GM23338 (cell line): ENCODE measurements around the gene IL22RA2. TPM values are rescaled to one million over a fixed set of nuclear protein-coding genes. Genes with fewer than 3 reads are reported as not detected.
"Not testable (repeated sequence)": the region's sequence is repeated elsewhere in the genome, so short reads cannot be mapped to it uniquely, and the experiment has no call there.

Experiments used
- ATAC-seq: fragments of 200-7000 bp; cut with Tn5 transposase; 3 replicates; pipeline ENCODE4 v1.9.1; 2020
- DNase-seq: peaks from one replicate; pipeline ENCODE4 v3.0.0-alpha.2; 2015; ENCODE audit warnings: low spot score
- H2AFZ ChIP-seq: fragments of 200-600 bp; sonication (generic); 2 replicates; pipeline ENCODE4 v1.8.0; 2016; ENCODE audit warnings: antibody characterized with exemption, mild to moderate bottlenecking, moderate library complexity
- H3F3A ChIP-seq: fragments of 200-600 bp; sonication (generic); replicated peaks from 2 replicates; pipeline ENCODE4 v1.8.0; 2017; ENCODE audit warnings: antibody characterized with exemption, mixed run types, low read depth
- H3K27ac ChIP-seq: fragments of 200-600 bp; sonication (generic); 2 replicates; pipeline ENCODE4 v1.6.1; 2016; ENCODE audit warnings: low read depth
- H3K27me3 ChIP-seq: fragments of 200-600 bp; sonication (generic); 2 replicates; pipeline ENCODE4 v1.8.0; 2016; ENCODE audit warnings: mild to moderate bottlenecking, mixed run types, moderate library complexity; ENCODE audit not compliant: insufficient read depth
- H3K36me3 ChIP-seq: fragments of 200-600 bp; sonication (generic); 2 replicates; pipeline ENCODE4 v1.8.0; 2016; ENCODE audit warnings: mild to moderate bottlenecking; ENCODE audit not compliant: insufficient read depth
- H3K4me1 ChIP-seq: fragments of 200-600 bp; sonication (generic); 2 replicates; pipeline ENCODE4 v1.8.0; 2016; ENCODE audit warnings: mild to moderate bottlenecking, moderate library complexity; ENCODE audit not compliant: insufficient read depth
- H3K4me2 ChIP-seq: fragments of 200-600 bp; sonication (generic); 2 replicates; pipeline ENCODE4 v1.7.1; 2017; ENCODE audit warnings: mixed run types
- H3K4me3 ChIP-seq: fragments of 200-600 bp; sonication (generic); 2 replicates; pipeline ENCODE4 v1.6.1; 2016; ENCODE audit warnings: mixed run types
- H3K79me2 ChIP-seq: fragments of 200-600 bp; sonication (generic); replicated peaks from 2 replicates; pipeline ENCODE4 v1.8.0; 2017; ENCODE audit warnings: mild to moderate bottlenecking; ENCODE audit not compliant: insufficient read depth
- H3K9me2 ChIP-seq: fragments of 200-600 bp; sonication (generic); 2 replicates; pipeline ENCODE4 v1.8.0; 2017; ENCODE audit not compliant: insufficient read depth
- H4K20me1 ChIP-seq: fragments of 200-600 bp; sonication (generic); replicated peaks from 2 replicates; pipeline ENCODE4 v1.8.0; 2017; ENCODE audit warnings: mild to moderate bottlenecking; ENCODE audit not compliant: insufficient read depth
- H3K27ac Mint-ChIP-seq: 2 replicates; pipeline ENCODE4 v1.8.0; 2020; ENCODE audit warnings: inconsistent platforms, mild to moderate bottlenecking, moderate library complexity, mixed read lengths
- H3K27me3 Mint-ChIP-seq: 3 replicates; pipeline ENCODE4 v1.8.0; 2022; ENCODE audit warnings: low read depth, mild to moderate bottlenecking, moderate library complexity, mixed read lengths, inconsistent platforms; ENCODE audit not compliant: insufficient read depth, poor library complexity
- H3K36me3 Mint-ChIP-seq: 3 replicates; pipeline ENCODE4 v1.8.0; 2021; ENCODE audit warnings: low read depth, mild to moderate bottlenecking, inconsistent platforms, moderate library complexity, mixed read lengths
- H3K4me1 Mint-ChIP-seq: 3 replicates; pipeline ENCODE4 v1.8.0; 2020; ENCODE audit warnings: mild to moderate bottlenecking, inconsistent platforms, mixed read lengths
- H3K4me3 Mint-ChIP-seq: 3 replicates; pipeline ENCODE4 v1.8.0; 2021; ENCODE audit warnings: moderate library complexity, mild to moderate bottlenecking, inconsistent platforms, mixed read lengths
- H3K9me3 Mint-ChIP-seq: 3 replicates; pipeline ENCODE4 v1.8.0; 2020; ENCODE audit warnings: moderate library complexity, mild to moderate bottlenecking, inconsistent platforms, mixed read lengths
- CREB1 ChIP-seq: fragments of 250-450 bp; sonication (Bioruptor Pico); IDR thresholded peaks from 2 replicates; pipeline ENCODE4 v1.5.0; 2020; ENCODE audit warnings: low read depth, mild to moderate bottlenecking, moderate library complexity
- ETS1 ChIP-seq: IDR thresholded peaks from 2 replicates; pipeline ENCODE4 v1.6.1; 2016; ENCODE audit warnings: antibody characterized with exemption
- JUNB ChIP-seq: IDR thresholded peaks from one replicate; pipeline ENCODE4 v1.6.1; 2016; ENCODE audit warnings: antibody characterized with exemption; ENCODE audit not compliant: unreplicated experiment
- POLR2AphosphoS5 ChIP-seq: IDR thresholded peaks from 2 replicates; pipeline ENCODE4 v1.6.1; 2016; ENCODE audit warnings: antibody characterized with exemption, low read depth
- REST ChIP-seq: IDR thresholded peaks from one replicate; pipeline ENCODE4 v1.6.1; 2018; ENCODE audit warnings: antibody characterized with exemption; ENCODE audit not compliant: unreplicated experiment
- STAT1 ChIP-seq: IDR thresholded peaks from one replicate; pipeline ENCODE4 v1.6.1; 2016; ENCODE audit warnings: antibody characterized with exemption; ENCODE audit not compliant: unreplicated experiment
- ZNF114 ChIP-seq: fragments of 250-450 bp; sonication (Bioruptor Pico); IDR thresholded peaks from 2 replicates; pipeline ENCODE4 v1.5.0; 2020; ENCODE audit warnings: mild to moderate bottlenecking, moderate library complexity
- ZNF331 ChIP-seq: fragments of 250-450 bp; sonication (Bioruptor Pico); IDR thresholded peaks from 2 replicates; pipeline ENCODE4 v1.5.0; 2020; ENCODE audit warnings: low read depth, mild to moderate bottlenecking, moderate library complexity
- ZNF462 ChIP-seq: fragments of 250-450 bp; sonication (Bioruptor Pico); IDR thresholded peaks from 2 replicates; pipeline ENCODE4 v1.5.0; 2020; ENCODE audit warnings: mild to moderate bottlenecking, moderate library complexity
- polyA plus RNA-seq: library from polyadenylated mRNA; unstranded; fragments of >200 nt; fragmentation: Nextera tagmentation; extraction: Ambion mirVana; gene quantifications from 2 replicates; pipeline ENCODE4 v1.2.1, GENCODE V29; 2016
- total RNA-seq: library from RNA; depleted of rRNA; stranded (reverse); fragments of >200 nt; shearing (Covaris generic); gene quantifications from 2 replicates; pipeline ENCODE4 v1.2.3, GENCODE V29; 2014

IL22RA2 gene
- total and polyA plus RNA-seq, 2 experiments from 2014 or later, result not detected

GRCh38 chr6:137216106-137216505 is 42.7 kb upstream of the IL22RA2 start (continued):
- TF ChIP-seq ZNF462 (no peak), CREB1 (no peak), ZNF331 (CRISPR knock-in tag) (no peak), STAT1 (no peak), ZNF114 (CRISPR knock-in tag) (no peak), ETS1 (no peak), POLR2AphosphoS5 (no peak), JUNB (no peak), REST (no peak)

GRCh38 chr6:137215630-137216029 is 42.2 kb upstream of the IL22RA2 start:
- Histone ChIP-seq H3K79me2 (peaks cover 83% of the 10 kb centered on the region), H3K4me1 (peaks cover 13% of the 10 kb centered on the region), H4K20me1 (peaks cover 28% of the 10 kb centered on the region)
- H3K27me3 ChIP-seq, ATAC-seq, H3K4me2 ChIP-seq, DNase-seq, H3K9me2 ChIP-seq, H3K4me3 Mint-ChIP-seq, H3K27me3 Mint-ChIP-seq, H3K36me3 ChIP-seq, H2AFZ ChIP-seq, H3F3A ChIP-seq, H3K27ac Mint-ChIP-seq, H3K4me3 ChIP-seq, H3K27ac ChIP-seq: not testable (repeated sequence)
- peaks cover 19% of the 10 kb centered on the region for H3K4me1 Mint-ChIP-seq
- peaks cover 29% of the 10 kb centered on the region for H3K36me3 Mint-ChIP-seq
- peaks cover 18% of the 10 kb centered on the region for H3K9me3 Mint-ChIP-seq
